Mucosa of descending colon (tissue), 3 donors: ENCODE data around the gene FHIT. TPM values are rescaled to one million over a fixed set of nuclear protein-coding genes. Genes with fewer than 3 reads are reported as not detected.
"Not testable (repeated sequence)": the region's sequence is repeated elsewhere in the genome, so short reads cannot be mapped to it uniquely, and the experiment has no call there.

Source experiments
- ATAC-seq: fragments of 200-7000 bp; cut with Tn5 transposase; one replicate; pipeline ENCODE4 v1.9.1; 2020; ENCODE audit warnings: mild to moderate bottlenecking, moderate library complexity
- DNase-seq, 3 donors: peaks; one replicate each; pipeline ENCODE4 v3.0.0-alpha.2; 2020
- H3K36me3 ChIP-seq: fragments of 200-600 bp; one replicate; pipeline ENCODE4 v1.8.0; 2021; ENCODE audit warnings: low read depth, mild to moderate bottlenecking
- H3K4me1 ChIP-seq: fragments of 200-600 bp; one replicate; pipeline ENCODE4 v1.8.0; 2021; ENCODE audit warnings: low read depth, mild to moderate bottlenecking
- H3K4me3 ChIP-seq: fragments of 200-600 bp; one replicate; pipeline ENCODE4 v1.8.0; 2021; ENCODE audit warnings: mild to moderate bottlenecking
- H3K9me3 ChIP-seq: fragments of 200-600 bp; one replicate; pipeline ENCODE4 v1.8.0; 2021; ENCODE audit warnings: mild to moderate bottlenecking
- CTCF ChIP-seq: fragments of 200-600 bp; IDR thresholded peaks from one replicate; pipeline ENCODE4 v1.8.0; 2022; ENCODE audit warnings: antibody characterized with exemption, mild to moderate bottlenecking
- intact Hi-C, 2 donors: fragments of 100-400 bp; cut with DNase I in 1 of 2; cut with micrococcal nuclease in 1 of 2; formaldehyde crosslinking; loops; one replicate each; pipeline versions ENCODE4 v1.11.0 to v1.11.1; 2022; cut with DNase I, micrococcal nuclease
- total RNA-seq, 3 donors: library from RNA; stranded (reverse); fragmentation: NEBNext Ultra II Directional in 2 of 3; extraction: Animal tissue kit (Norgen Biotek cat#: 25700) in 2 of 3; gene quantifications; one replicate each; pipeline versions ENCODE4 v1.2.1 to v1.2.4, GENCODE V29; 2021 to 2023
- donor health status: DM: no; HTN: no; CAD: no; lungs with moderate emphysema.
- donor health status: DM: no; HTN: no; CAD: no.
- donor health status: DM: no; HTN: yes; CAD: no.

The FHIT gene
- total RNA-seq, 3 donors from 2014 or later, result 8.9 to 20.7 (median 18.6) TPM

DNA sequence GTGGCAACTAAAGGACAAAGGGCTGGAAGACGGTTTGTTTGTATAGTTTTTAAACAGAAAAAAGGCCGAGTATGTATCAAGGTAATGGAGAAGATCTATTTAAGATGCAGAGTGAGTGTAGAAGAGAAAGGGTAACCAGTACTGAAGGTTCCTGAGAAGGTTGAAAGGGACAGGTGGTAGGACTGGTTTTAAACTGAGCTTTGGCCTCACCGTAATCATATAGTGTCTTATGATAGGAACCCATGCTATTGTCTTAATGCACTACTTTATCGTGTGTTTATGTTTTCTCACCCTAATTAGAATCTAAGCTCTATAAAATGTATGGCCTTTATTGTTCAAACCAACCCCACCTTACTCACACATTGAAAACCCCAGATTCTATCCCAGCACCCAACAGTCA is 32.7 kb downstream of the FHIT start:
- Histone ChIP-seq H3K36me3 (no peaks in the 10 kb centered on the region), H3K9me3 (no peaks in the 10 kb centered on the region), H3K4me3 (no peak overlapping the region), H3K4me1 (no peaks in the 10 kb centered on the region)
- intact Hi-C loops, result no loop called here
- ATAC-seq, result peak; percentile 87
- peak in 1 of 3 donors; percentile 31 for DNase-seq
- no peak for TF ChIP-seq CTCF

GRCh38 chr3:61216171-61216570 is 35.1 kb downstream of the FHIT start:
- intact Hi-C loops, DNase-seq, H3K4me3 ChIP-seq, ATAC-seq, H3K4me1 ChIP-seq, H3K36me3 ChIP-seq, H3K9me3 ChIP-seq: not testable (repeated sequence)

GRCh38 chr3:61202086-61202485 is 49.2 kb downstream of the FHIT start:
- no peak for DNase-seq
- no peaks in the 10 kb centered on the region for H3K4me1 ChIP-seq
- no peak overlapping the region for H3K4me3 ChIP-seq
- no peaks in the 10 kb centered on the region for H3K36me3 ChIP-seq
- intact Hi-C loops, result no loop called here
- H3K9me3 ChIP-seq, result no peaks in the 10 kb centered on the region
- ATAC-seq, result no peak
- no peak for TF ChIP-seq CTCF

DNA sequence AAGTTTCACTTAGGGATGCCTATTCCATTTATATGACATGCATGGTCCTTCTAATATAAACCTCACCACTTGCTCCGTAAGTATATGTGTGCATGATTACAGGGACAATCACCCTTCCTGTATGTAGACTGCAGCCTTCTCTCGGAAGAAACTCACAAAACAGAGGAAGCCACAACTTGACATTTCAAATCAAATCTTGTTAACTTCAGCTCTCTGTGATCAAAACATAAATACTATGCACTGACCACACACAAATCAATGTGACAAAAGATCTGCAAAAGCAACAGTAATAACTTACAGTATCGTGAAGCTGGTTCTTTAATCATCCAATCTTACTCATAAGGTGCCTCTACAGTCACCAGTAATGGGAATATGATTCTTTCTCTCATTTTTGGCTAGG is 50.2 kb downstream of the FHIT start:
- DNase-seq (no peak), ATAC-seq (no peak)
- no peak for TF ChIP-seq CTCF
- no peaks in the 10 kb centered on the region for H3K36me3 ChIP-seq
- H3K4me1 ChIP-seq, result no peaks in the 10 kb centered on the region
- H3K9me3 ChIP-seq, result no peaks in the 10 kb centered on the region
- no peak overlapping the region for H3K4me3 ChIP-seq
- intact Hi-C loops, result no loop called here

- ATAC-seq (peak; percentile 77), DNase-seq (no peak)
These were observed 51.0 kb downstream of the FHIT start for GRCh38 chr3:61200270-61200669.

GRCh38 chr3:61199843-61200242 is 51.4 kb downstream of the FHIT start:
- H3K4me3 ChIP-seq, result no peak overlapping the region
- ATAC-seq (peak; percentile 29), DNase-seq (no peak)
- no peaks in the 10 kb centered on the region for H3K9me3 ChIP-seq
- no peaks in the 10 kb centered on the region for H3K4me1 ChIP-seq
- intact Hi-C loops, result no loop called here
- TF ChIP-seq CTCF, result no peak
- no peaks in the 10 kb centered on the region for H3K36me3 ChIP-seq

More at GRCh38 chr3:61200270-61200669, 51.0 kb downstream of the FHIT start:
- Histone ChIP-seq H3K9me3 (no peaks in the 10 kb centered on the region), H3K4me3 (no peak overlapping the region), H3K36me3 (no peaks in the 10 kb centered on the region), H3K4me1 (no peaks in the 10 kb centered on the region)
- TF ChIP-seq CTCF, result no peak
- intact Hi-C loops, result no loop called here
